SK-N-SH (cell line): ENCODE results near the gene MTCL1. TPM values are rescaled to one million over a fixed set of nuclear protein-coding genes. Genes with fewer than 3 reads are reported as not detected.

Source experiments
- CTCF ChIA-PET: fragments of 300-600, 350-600 bp; formaldehyde crosslinking; extraction: SDS; loops from one replicate; lab custom pipeline; 2021; lab: Yijun Ruan, JAX
- POLR2A ChIA-PET: fragments of 350-600 bp; sonication (Branson Sonifier 250); formaldehyde crosslinking; extraction: SDS; loops from one replicate; lab custom pipeline; 2020; ENCODE audit warnings: antibody characterized with exemption, inconsistent platforms; lab: Yijun Ruan, JAX
- DNase-seq: peaks from one replicate; pipeline ENCODE4 v3.0.0; 2012
- H2AFZ ChIP-seq: fragments of 200-600 bp; sonication (generic); 2 replicates; pipeline ENCODE4 v1.8.1; 2016; ENCODE audit warnings: antibody characterized with exemption, mild to moderate bottlenecking, low read depth
- H3F3A ChIP-seq: fragments of 200-600 bp; sonication (generic); replicated peaks from 2 replicates; pipeline ENCODE3; 2016; ENCODE audit warnings: antibody characterized with exemption, mild to moderate bottlenecking; ENCODE audit not compliant: insufficient read depth
- H3K27ac ChIP-seq, 2 experiments: fragments of 200-500 bp in 1 of 2; fragments of 200-600 bp in 1 of 2; sonication (Bioruptor generic) in 1 of 2; sonication (generic), shearing (Covaris generic) in 1 of 2; 2 replicates each; pipeline versions ENCODE4 v1.5.1 to v1.6.1; 2014 to 2016; ENCODE audit warnings: low read depth in 2 of 2, inconsistent platforms in 1 of 2, low read length in 1 of 2, mild to moderate bottlenecking in 1 of 2, mixed read lengths in 1 of 2
- H3K27me3 ChIP-seq: fragments of 200-600 bp; sonication (generic), shearing (Covaris generic); 2 replicates; pipeline ENCODE4 v1.6.1; 2016; ENCODE audit warnings: mixed run types; ENCODE audit not compliant: insufficient read depth
- H3K36me3 ChIP-seq, 2 experiments: fragments of 200-500 bp in 1 of 2; fragments of 200-600 bp in 1 of 2; sonication (Bioruptor generic) in 1 of 2; sonication (generic) in 1 of 2; replicated peaks in 1 of 2; 2 replicates each; pipeline versions ENCODE3 to v1.5.1; 2014 to 2016; ENCODE audit warnings: low read length in 1 of 2, mild to moderate bottlenecking in 1 of 2; ENCODE audit not compliant: insufficient read depth in 2 of 2, control insufficient read depth in 1 of 2
- H3K4me1 ChIP-seq, 2 experiments: fragments of 200-500 bp in 1 of 2; fragments of 200-600 bp in 1 of 2; sonication (Bioruptor generic) in 1 of 2; sonication (generic), shearing (Covaris generic) in 1 of 2; 2 replicates each; pipeline versions ENCODE4 v1.5.1 to v1.6.1; 2014 to 2016; ENCODE audit warnings: low read depth in 1 of 2, low read length in 1 of 2, mixed run types in 1 of 2; ENCODE audit not compliant: insufficient read depth in 2 of 2, control insufficient read depth in 1 of 2
- H3K4me2 ChIP-seq: fragments of 200-600 bp; sonication (generic), shearing (Covaris generic); 2 replicates; pipeline ENCODE4 v1.6.1; 2017; ENCODE audit warnings: mixed run types
- H3K4me3 ChIP-seq, 2 experiments: fragments of 200-500 bp in 1 of 2; fragments of 200-600 bp in 1 of 2; sonication (Bioruptor generic) in 1 of 2; sonication (generic), shearing (Covaris generic) in 1 of 2; 2 replicates each; pipeline versions ENCODE4 v1.5.1 to v1.8.1; 2014 to 2016; ENCODE audit warnings: low read depth in 2 of 2, inconsistent platforms in 1 of 2, low read length in 1 of 2, mild to moderate bottlenecking in 1 of 2, mixed read lengths in 1 of 2, moderate library complexity in 1 of 2
- H3K79me2 ChIP-seq: fragments of 200-600 bp; sonication (generic); 2 replicates; pipeline ENCODE4 v1.8.1; 2017; ENCODE audit warnings: mild to moderate bottlenecking; ENCODE audit not compliant: insufficient read depth
- H3K9ac ChIP-seq: fragments of 200-600 bp; sonication (generic); 2 replicates; pipeline ENCODE4 v1.6.1; 2017; ENCODE audit warnings: mixed run types
- H3K9me2 ChIP-seq: fragments of 200-600 bp; sonication (generic); 2 replicates; pipeline ENCODE4 v1.6.1; 2017; ENCODE audit warnings: mixed run types
- H3K9me3 ChIP-seq: fragments of 200-600 bp; sonication (generic); 2 replicates; pipeline ENCODE4 v1.6.1; 2017; ENCODE audit warnings: mixed run types, mild to moderate bottlenecking, moderate library complexity
- H4K20me1 ChIP-seq: fragments of 200-600 bp; sonication (generic); 2 replicates; pipeline ENCODE4 v1.6.1; 2017; ENCODE audit warnings: mild to moderate bottlenecking, mixed run types; ENCODE audit not compliant: insufficient read depth
- CHD2 ChIP-seq: fragments of 150-350 bp; IDR thresholded peaks from 2 replicates; pipeline ENCODE4 v1.6.1; 2018; ENCODE audit warnings: low read length; ENCODE audit not compliant: partially characterized antibody
- ELF1 ChIP-seq: IDR thresholded peaks from 2 replicates; pipeline ENCODE4 v1.4.0; 2012
- EP300 ChIP-seq, 2 experiments: IDR thresholded peaks; 2 replicates each; pipeline versions ENCODE4 v1.4.0 to v1.6.1; 2012; ENCODE audit warnings: borderline replicate concordance in 1 of 2, low read depth in 1 of 2, low read length in 1 of 2
- GATA2 ChIP-seq: sonication (generic); formaldehyde crosslinking; IDR thresholded peaks from 2 replicates; pipeline ENCODE4 v1.5.0; 2020; ENCODE audit warnings: mild to moderate bottlenecking, missing genetic modification reagents
- MEF2A ChIP-seq: IDR thresholded peaks from 2 replicates; pipeline ENCODE4 v1.4.0; 2012; ENCODE audit warnings: low read depth, borderline replicate concordance
- NFIC ChIP-seq: IDR thresholded peaks from 2 replicates; pipeline ENCODE4 v1.4.0; 2012; ENCODE audit warnings: borderline replicate concordance
- NRF1 ChIP-seq: IDR thresholded peaks from 2 replicates; pipeline ENCODE4 v1.6.1; 2012; ENCODE audit warnings: low read depth, mild to moderate bottlenecking, low read length
- POLR2AphosphoS5 ChIP-seq: IDR thresholded peaks from 2 replicates; pipeline ENCODE4 v1.6.1; 2012; ENCODE audit warnings: low read depth, low read length
- YY1 ChIP-seq: IDR thresholded peaks from 2 replicates; pipeline ENCODE4 v1.4.0; 2012; ENCODE audit warnings: low read depth, mild to moderate bottlenecking
- WGBS: methylation state at CpG from one replicate; pipeline ENCODE4 v1.1.6; 2017; ENCODE audit warnings: low lambda C conversion rate; 5-methylcytosine and 5-hydroxymethylcytosine counted together
- polyA plus RNA-seq, 3 experiments: library from polyadenylated mRNA; depleted of rRNA; stranded (reverse); fragments of >200 nt; gene quantifications; 2 replicates each; pipeline ENCODE4 v1.2.3, GENCODE V29; 2012
- TF ChIP-seq, protein P1 (sequence below): fragments of 200-600 bp; sonication (generic); IDR thresholded peaks from 2 replicates; pipeline ENCODE4 v1.6.1; 2017; ENCODE audit warnings: antibody characterized with exemption, mild to moderate bottlenecking, moderate library complexity
- TF ChIP-seq, protein P2 (sequence below): IDR thresholded peaks from 2 replicates; pipeline ENCODE4; 2012
- TF ChIP-seq, protein P3 (sequence below): fragments of 150-350 bp; IDR thresholded peaks from 2 replicates; pipeline ENCODE4 v1.6.1; 2017; ENCODE audit warnings: antibody characterized with exemption, low read length, low read depth, borderline replicate concordance
- TF ChIP-seq, protein P4 (sequence below): IDR thresholded peaks from 2 replicates; pipeline ENCODE4 v1.6.1; 2012; ENCODE audit warnings: mild to moderate bottlenecking, low read depth, low read length, moderate library complexity

MTCL1 gene
- polyA plus RNA-seq, 1 of the 3 experiments (the other 2 are of a cell fraction): 33.5 TPM

DNA sequence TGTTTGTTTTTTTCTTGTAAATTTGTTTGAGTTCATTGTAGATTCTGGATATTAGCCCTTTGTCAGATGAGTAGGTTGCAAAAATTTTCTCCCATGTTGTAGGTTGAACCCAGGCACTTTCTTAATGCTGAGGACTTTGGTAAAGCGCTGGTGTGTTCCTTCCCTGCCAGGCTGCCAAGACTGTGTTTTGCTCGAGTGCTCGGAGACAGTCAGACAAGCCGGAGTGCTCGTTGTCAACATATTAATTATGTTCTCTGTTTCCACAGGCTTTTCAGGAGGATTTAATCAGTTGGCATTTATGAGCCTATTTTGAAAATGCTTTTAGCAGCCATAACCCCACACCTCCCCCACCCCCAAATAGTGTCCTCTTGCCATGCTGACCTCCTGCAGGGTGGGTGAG, 6.4 kb downstream of the MTCL1 start:
- Histone ChIP-seq H3K27ac (no peak overlapping the region), H3F3A (no peaks in the 10 kb centered on the region), H3K27me3 (no peaks in the 10 kb centered on the region), H3K9ac (no peak overlapping the region), H4K20me1 (peaks cover 63% of the 10 kb centered on the region), H3K9me3 (no peaks in the 10 kb centered on the region), H3K4me3 (no peak overlapping the region), H3K79me2 (peaks cover 97% of the 10 kb centered on the region), H3K4me1 (peaks cover 0 to 17% of the 10 kb centered on the region in 2 experiments; a peak in 2 of 4 replicates), H3K9me2 (no peaks in the 10 kb centered on the region), H3K36me3 (peaks cover 13 to 27% of the 10 kb centered on the region in 2 experiments), H2AFZ (no peak overlapping the region), H3K4me2 (no peak overlapping the region)
- WGBS: 95% methylated on average over 5 of the region's 5 CpGs
- TF ChIP-seq, protein P1, sequence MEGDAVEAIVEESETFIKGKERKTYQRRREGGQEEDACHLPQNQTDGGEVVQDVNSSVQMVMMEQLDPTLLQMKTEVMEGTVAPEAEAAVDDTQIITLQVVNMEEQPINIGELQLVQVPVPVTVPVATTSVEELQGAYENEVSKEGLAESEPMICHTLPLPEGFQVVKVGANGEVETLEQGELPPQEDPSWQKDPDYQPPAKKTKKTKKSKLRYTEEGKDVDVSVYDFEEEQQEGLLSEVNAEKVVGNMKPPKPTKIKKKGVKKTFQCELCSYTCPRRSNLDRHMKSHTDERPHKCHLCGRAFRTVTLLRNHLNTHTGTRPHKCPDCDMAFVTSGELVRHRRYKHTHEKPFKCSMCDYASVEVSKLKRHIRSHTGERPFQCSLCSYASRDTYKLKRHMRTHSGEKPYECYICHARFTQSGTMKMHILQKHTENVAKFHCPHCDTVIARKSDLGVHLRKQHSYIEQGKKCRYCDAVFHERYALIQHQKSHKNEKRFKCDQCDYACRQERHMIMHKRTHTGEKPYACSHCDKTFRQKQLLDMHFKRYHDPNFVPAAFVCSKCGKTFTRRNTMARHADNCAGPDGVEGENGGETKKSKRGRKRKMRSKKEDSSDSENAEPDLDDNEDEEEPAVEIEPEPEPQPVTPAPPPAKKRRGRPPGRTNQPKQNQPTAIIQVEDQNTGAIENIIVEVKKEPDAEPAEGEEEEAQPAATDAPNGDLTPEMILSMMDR: no peak
- TF ChIP-seq MEF2A (no peak), YY1 (no peak), GATA2 (no peak), NFIC (no peak), CHD2 (no peak), EP300 (IDR thresholded peaks at IDR 0.05; ENCODE audit: borderline replicate concordance in 1 of 2, low read depth in 1 of 2, low read length in 1 of 2) (no peak), POLR2AphosphoS5 (no peak), ELF1 (no peak)
- TF ChIP-seq, protein P2, sequence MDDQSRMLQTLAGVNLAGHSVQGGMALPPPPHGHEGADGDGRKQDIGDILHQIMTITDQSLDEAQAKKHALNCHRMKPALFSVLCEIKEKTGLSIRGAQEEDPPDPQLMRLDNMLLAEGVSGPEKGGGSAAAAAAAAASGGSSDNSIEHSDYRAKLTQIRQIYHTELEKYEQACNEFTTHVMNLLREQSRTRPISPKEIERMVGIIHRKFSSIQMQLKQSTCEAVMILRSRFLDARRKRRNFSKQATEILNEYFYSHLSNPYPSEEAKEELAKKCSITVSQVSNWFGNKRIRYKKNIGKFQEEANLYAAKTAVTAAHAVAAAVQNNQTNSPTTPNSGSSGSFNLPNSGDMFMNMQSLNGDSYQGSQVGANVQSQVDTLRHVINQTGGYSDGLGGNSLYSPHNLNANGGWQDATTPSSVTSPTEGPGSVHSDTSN: no peak
- TF ChIP-seq, protein P3, sequence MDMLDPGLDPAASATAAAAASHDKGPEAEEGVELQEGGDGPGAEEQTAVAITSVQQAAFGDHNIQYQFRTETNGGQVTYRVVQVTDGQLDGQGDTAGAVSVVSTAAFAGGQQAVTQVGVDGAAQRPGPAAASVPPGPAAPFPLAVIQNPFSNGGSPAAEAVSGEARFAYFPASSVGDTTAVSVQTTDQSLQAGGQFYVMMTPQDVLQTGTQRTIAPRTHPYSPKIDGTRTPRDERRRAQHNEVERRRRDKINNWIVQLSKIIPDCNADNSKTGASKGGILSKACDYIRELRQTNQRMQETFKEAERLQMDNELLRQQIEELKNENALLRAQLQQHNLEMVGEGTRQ: no peak
- CTCF ChIA-PET: interaction anchor here (0.9 to 1.1 kb wide), 2 partner anchors 15 to 57 kb away, joined by 4 read pairs; no protein-coding TSS in a partner anchor
- DNase-seq: no peak
- POLR2A ChIA-PET: no interaction called here

DNA sequence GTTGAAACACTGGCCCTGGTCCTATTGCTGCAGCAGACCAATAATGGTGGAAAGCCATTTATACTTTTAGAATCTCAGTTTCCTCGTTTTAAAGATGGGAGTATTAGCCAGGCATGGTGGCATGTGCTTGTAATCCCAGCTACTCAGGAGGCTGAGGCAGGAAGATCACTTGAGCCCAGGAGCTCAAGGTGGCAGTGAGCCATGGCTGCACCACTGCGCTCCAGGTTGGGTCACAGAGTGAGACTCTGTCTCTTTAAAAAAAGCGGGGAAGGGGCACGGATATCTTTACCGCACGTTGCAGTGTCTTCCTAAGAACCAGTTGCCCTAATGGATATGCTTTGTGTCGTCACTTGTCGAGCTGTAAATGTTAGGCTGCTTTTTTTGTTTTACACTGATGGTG, 8.3 kb downstream of the MTCL1 start:
- peaks cover 0 to 7% of the 10 kb centered on the region in 2 experiments; a peak in 2 of 4 replicates for H3K4me1 ChIP-seq
- H3K9me2 ChIP-seq: no peaks in the 10 kb centered on the region
- no peak overlapping the region for H3K27ac ChIP-seq
- peaks cover 59% of the 10 kb centered on the region for H4K20me1 ChIP-seq
- POLR2A ChIA-PET: no interaction called here
- H3K79me2 ChIP-seq: peaks cover 97% of the 10 kb centered on the region
- 78% methylated on average over 8 of the region's 8 CpGs for WGBS
- H3K4me3 ChIP-seq: no peak overlapping the region
- H3K4me2 ChIP-seq: no peak overlapping the region
- TF ChIP-seq, protein P4, sequence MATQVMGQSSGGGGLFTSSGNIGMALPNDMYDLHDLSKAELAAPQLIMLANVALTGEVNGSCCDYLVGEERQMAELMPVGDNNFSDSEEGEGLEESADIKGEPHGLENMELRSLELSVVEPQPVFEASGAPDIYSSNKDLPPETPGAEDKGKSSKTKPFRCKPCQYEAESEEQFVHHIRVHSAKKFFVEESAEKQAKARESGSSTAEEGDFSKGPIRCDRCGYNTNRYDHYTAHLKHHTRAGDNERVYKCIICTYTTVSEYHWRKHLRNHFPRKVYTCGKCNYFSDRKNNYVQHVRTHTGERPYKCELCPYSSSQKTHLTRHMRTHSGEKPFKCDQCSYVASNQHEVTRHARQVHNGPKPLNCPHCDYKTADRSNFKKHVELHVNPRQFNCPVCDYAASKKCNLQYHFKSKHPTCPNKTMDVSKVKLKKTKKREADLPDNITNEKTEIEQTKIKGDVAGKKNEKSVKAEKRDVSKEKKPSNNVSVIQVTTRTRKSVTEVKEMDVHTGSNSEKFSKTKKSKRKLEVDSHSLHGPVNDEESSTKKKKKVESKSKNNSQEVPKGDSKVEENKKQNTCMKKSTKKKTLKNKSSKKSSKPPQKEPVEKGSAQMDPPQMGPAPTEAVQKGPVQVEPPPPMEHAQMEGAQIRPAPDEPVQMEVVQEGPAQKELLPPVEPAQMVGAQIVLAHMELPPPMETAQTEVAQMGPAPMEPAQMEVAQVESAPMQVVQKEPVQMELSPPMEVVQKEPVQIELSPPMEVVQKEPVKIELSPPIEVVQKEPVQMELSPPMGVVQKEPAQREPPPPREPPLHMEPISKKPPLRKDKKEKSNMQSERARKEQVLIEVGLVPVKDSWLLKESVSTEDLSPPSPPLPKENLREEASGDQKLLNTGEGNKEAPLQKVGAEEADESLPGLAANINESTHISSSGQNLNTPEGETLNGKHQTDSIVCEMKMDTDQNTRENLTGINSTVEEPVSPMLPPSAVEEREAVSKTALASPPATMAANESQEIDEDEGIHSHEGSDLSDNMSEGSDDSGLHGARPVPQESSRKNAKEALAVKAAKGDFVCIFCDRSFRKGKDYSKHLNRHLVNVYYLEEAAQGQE: no peak
- TF ChIP-seq, protein P2: no peak
- TF ChIP-seq NRF1 (no peak), MEF2A (no peak)
- H3K27me3 ChIP-seq: no peaks in the 10 kb centered on the region
- H2AFZ ChIP-seq: no peak overlapping the region
- no peak for DNase-seq
- H3F3A ChIP-seq: no peaks in the 10 kb centered on the region
- CTCF ChIA-PET: interaction anchor here (1.2 kb wide), 1 partner anchor 268 kb away, joined by 3 read pairs; no protein-coding TSS in a partner anchor
- no peak overlapping the region for H3K9ac ChIP-seq
- peaks cover 11 to 33% of the 10 kb centered on the region in 2 experiments for H3K36me3 ChIP-seq
- H3K9me3 ChIP-seq: no peaks in the 10 kb centered on the region
